H1 (cell line): ENCODE results near the gene MEIOSIN.

Source experiments
- CHD7 ChIP-seq: fragments of 300-600 bp; sonication (generic); IDR thresholded peaks from 2 replicates; pipeline ENCODE4 v1.7.1; 2012; ENCODE audit warnings: low read length, moderate library complexity, mild to moderate bottlenecking, inconsistent platforms; ENCODE audit not compliant: insufficient replicate concordance
- CREB1 ChIP-seq: IDR thresholded peaks from 2 replicates; pipeline ENCODE4 v1.6.1; 2012; ENCODE audit warnings: inconsistent platforms
- CTCF ChIP-seq, 3 experiments: IDR thresholded peaks; 1 replicate in 2 of 3; 2 replicates in 1 of 3; pipeline versions ENCODE4 v1.5.1 to v1.6.1; 2011; ENCODE audit warnings: low read length in 3 of 3, mild to moderate bottlenecking in 3 of 3, inconsistent platforms in 2 of 3, low read depth in 1 of 3, moderate library complexity in 1 of 3; ENCODE audit not compliant: insufficient read depth in 1 of 3; ENCODE audit errors: control extremely low read depth in 1 of 3
- EGR1 ChIP-seq: IDR thresholded peaks from 2 replicates; pipeline ENCODE4 v1.6.1; 2011; ENCODE audit warnings: low read depth, low read length, borderline replicate concordance

- TF ChIP-seq CTCF (IDR thresholded peaks at IDR 0.05; ENCODE audit: control extremely low read depth in 1 of 3, insufficient read depth in 1 of 3, low read depth in 1 of 3, low read length in 3 of 3), result no peak
- TF ChIP-seq EGR1, result no peak
- TF ChIP-seq CREB1, result peak; percentile 93
- no peak for TF ChIP-seq CHD7
Measured at GRCh38 chr19:45692187-45693105, 40.8 kb upstream of the MEIOSIN start, which contains the start of gene QPCTL.
